Stimulated activated CD4-positive, alpha-beta T cell treated with anti-CD3 and anti-CD28 coated beads, Interleukin-1b, Interleukin-23, amount 100 ng/mL, for 48 hours (primary cell): ENCODE data around the gene CLDN11.

Experiments
- DNase-seq: peaks from one replicate; pipeline ENCODE4 v3.0.0-alpha.2; 2020

CLDN11 gene

DNA sequence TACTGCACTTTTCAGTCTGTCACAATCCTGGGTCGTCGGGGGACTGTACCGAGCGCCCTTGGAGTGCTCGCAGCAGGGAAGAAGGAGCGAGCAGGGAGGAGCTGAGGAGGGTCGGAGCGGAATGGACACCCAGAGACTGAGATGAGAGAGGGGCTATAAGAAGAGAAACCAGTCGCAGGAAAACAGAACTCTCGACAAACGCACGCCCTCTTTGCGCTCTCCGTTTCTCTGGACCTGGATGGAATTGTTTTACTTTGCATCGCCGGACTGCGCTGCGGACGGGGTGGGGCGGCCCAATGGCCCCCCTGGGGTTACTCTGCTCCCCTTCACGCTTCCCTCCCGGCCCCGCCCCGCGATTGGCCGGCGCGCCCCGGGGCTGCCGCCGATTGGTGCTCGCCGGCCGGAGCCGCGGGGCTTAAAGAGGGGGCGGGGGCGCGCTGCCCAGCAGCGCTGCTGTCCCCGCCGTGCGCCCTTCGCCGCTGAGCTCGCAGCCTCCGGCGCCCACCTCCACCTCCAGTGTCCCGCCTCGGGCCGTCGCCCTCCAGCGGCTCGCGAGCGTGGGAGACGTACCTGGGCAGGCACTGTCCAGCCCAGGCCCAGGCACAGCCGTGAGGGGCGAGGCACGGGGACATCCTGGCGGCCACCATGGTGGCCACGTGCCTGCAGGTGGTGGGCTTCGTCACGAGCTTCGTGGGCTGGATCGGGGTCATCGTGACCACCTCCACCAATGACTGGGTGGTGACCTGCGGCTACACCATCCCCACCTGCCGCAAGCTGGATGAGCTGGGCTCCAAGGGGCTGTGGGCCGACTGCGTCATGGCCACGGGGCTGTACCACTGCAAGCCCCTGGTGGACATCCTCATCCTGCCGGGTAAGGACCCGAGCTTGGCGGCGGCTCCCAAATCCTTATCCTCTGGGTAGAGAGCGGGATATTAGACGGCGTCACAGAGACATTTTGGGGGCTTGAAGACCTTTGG is at the start of gene CLDN11:
Gene CLDN11, plus strand, starts transcription at position 447 of the 977 bp plus-strand sequence. Its CDS starts 199 bp downstream, at position 646.
- DNase-seq: no peak

DNA sequence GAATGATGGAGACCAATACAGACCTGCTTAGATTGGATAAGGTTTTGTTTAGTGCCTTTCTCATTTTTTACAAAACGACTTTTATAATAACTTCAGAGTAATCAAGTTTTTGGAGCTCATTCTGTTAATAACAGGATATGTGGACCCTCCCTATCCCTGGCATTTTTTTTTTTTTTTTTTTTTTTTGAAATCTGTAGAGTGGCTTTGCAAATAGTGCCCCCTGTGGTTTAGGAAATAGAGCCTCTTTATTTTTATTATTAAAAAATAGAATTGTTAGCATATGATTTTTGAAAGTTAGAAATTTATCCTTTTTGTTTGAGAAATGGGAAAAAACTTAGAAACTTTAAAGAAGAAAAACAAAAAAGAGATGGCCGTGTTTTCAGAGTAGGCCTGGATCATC is 49.7 kb upstream of the CLDN11 start:
- DNase-seq: no peak

DNA sequence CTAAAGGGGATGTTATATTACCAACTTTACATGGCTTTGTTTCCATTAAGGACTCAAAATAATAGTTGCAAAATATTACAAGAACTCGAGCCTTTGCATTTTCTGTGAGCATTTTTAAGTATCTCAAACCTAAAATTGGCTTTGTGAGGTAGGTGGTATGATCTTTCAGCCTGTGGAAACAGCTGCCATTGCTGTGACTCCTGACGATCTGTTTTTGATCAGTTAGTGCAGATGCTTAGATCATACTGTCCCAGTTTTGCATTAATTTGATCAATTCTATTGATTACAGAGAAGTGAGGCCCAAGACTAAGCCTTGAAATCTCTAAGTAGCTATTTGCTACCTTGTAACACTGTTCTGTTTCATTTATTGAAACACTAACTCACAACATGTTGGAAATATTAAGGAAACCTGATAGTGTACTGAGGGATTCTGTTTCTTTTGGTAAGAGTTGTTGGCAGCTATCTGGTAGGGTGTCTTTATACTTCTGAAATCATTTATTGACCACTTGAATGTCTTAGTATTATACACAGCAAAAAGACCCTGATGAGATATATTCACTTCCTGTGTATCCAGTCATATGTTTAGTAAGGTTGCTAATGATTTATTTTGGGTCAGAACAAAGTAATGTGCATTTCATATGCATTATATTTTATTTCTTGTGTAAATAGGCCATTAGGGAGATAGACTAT is 46.3 kb upstream of the CLDN11 start:
- no peak for DNase-seq

DNA sequence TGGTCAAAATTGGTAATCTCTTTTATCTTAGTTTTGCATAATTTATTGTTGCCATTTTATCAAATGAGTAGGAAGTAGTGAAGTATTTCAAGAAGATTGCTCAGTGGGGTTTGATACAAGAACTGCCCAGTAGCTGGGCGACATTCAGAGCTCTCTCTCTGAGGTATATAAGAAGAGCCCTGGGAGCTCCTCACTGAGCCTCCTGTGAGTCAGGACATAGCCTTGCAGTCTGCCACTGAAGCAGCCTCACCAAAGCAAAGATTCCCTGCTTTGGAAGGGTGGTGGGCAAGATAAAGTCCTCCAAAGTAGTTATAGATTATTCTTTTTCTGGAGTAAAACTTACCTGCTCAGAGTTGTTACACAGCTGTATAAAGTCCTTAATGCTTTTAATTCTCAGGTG is 35.1 kb upstream of the CLDN11 start:
- DNase-seq: no peak

DNA sequence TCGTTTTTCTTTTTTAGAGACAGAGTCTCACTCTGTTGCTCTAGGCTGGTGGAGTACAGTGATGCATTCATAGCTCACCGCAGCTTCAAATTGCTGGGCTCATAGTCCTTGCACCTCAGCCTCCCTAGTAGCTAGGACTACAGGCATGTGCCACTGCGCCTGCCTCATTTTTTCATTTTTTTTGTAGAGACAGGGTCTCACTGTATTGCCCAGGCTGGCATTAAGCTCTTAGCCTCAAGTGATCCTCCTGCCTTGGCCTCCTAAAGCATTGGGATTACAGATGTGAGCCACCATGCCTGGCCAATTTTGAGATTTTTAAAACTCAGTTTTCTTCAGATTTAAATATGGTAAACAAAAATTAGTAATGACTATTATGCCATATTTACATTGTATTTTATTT is 32.2 kb upstream of the CLDN11 start:
- no peak for DNase-seq

DNA sequence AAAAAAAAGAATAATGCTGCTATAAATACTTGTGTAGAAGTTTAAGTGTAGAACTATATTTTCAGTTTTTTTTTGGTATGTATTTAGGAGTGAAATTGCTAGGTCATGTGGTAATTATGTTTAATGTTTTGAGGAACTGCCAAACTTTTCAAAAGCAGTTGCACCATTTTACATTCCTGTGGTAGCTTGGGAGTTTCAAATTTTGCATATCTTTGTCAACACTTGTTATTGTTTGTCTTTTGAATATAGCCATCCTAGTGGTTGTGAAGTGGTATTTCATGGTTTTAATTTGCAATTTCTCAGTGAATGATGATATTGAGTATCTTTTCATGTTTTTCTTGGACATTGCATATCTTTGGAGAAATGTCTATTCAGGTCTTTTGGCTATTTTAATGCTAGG is 30.7 kb upstream of the CLDN11 start:
- DNase-seq: no peak

DNA sequence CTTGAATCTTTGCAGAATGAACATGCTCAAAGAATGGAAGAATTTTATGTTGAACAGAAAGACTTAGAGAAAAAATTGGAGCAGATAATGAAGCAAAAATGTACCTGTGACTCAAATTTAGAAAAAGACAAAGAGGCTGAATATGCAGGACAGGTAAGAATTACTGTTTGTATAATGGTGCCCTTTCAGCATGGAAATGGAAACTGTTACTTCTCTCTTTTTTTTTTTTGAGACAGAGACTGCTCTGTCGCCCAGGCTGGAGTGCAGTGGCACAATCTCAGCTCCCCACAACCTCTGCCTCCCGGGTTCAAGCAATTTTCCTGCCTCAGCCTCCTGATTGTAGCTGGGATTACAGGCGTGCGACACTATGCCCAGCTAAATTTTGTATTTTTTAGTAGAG is 27.6 kb upstream of the CLDN11 start:
- DNase-seq: no peak

DNA sequence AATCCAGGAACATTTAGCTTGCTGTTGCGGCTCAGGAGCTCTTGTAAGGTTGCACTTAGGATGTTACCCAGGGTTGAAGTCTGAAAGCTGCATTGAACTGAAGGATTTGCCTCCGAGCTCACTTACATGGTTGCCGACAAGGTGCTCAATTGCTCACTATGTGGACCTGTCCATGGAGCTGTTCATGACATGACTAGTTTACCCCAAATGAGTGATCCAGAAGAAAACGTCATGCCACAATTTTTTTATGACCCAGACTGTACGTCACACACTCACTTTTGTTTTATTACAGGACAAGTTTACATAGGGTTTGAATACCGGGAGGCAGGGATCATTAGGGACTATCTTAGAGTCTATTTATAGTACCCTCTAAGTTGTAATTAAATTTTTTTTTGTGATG is 21.0 kb upstream of the CLDN11 start:
- no peak for DNase-seq

DNA sequence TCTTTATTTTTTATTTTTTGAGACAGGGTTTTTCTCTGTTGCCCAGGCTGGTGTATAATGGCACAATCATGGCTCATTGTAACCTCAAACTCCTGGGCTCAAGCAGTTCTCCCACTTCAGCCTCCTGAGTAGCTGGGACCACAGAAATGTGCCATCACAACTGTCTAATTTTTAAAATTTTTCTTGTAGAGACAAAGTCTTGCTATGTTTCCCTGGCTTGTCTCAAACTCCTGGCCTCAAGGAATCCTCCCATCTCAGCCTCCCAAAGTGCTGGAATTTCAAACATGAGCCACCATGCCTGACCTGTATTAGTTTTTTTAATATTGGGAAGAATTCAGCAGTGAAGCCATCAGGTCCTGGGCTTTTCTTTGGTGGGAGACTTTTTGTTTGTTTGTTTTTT is 13.6 kb upstream of the CLDN11 start:
- DNase-seq: no peak

DNA sequence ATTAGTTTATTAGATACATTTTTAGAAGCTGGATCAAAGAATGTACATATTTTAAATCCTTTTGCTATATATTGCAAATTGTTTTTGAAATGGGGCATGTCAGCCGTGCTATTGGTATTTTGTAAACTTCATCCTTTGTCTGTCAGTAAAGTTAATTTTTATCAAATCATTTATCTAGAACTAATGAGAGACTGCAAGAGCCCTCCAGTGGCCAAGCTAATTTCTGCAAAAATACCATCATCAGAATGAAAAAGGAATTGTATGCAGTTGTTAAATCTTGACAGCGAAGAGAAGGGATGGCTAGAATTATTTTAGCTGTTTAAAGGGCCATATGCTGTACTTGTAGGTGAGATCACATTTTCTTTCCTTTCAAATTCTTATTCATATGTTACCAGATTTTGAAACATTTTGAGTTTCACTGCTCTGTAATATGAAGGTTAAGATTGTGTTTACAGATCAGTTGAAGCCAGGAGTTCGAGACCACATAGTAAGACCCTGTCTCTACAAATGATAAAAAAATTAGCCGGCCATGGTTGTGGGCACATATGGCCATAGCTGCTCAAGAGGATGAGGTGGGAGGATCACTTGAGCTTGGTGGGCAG is 8.1 kb upstream of the CLDN11 start:
- DNase-seq: no peak

DNA sequence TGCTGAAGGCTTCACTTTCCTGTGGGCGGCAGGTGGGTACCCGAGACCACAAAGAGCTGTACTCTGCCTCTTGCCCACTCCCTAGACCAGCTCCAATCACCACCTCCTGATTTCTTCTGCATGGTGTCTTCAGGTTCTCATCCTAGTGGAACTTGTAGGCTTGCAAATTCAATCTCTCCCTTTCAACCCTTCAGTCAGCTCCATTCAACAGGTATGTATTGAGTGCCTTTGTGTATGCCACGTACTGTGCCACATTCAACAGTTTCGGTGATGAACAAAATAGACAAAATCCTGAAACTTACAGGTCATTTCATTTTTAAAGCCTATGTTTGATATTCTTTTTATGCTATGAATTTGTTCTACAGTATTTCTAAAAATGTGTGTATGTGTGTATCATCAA is 5.4 kb upstream of the CLDN11 start:
- no peak for DNase-seq

DNA sequence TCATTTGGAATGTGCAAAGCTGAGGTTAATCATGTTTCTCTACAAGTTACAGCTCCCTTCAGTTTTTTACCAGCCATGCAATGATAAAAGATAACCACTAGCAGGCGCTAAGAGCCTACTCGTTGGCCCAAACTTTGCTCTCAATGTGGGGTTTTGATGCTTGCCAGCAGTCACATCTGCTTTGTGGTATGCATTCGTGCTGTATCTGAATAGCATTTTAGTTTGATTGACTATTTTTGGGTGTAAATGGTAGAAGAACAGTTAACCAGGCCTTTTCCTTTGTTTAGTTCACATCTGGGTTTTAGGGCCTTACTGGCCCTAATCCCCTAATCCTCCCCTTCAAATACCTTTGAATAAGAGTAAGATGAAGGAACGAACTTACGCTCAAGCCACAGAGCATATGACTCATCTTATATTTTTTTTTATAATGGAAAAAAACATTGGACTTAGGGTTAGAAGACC is 4.4 kb upstream of the CLDN11 start:
- DNase-seq: peak; percentile 27

DNA sequence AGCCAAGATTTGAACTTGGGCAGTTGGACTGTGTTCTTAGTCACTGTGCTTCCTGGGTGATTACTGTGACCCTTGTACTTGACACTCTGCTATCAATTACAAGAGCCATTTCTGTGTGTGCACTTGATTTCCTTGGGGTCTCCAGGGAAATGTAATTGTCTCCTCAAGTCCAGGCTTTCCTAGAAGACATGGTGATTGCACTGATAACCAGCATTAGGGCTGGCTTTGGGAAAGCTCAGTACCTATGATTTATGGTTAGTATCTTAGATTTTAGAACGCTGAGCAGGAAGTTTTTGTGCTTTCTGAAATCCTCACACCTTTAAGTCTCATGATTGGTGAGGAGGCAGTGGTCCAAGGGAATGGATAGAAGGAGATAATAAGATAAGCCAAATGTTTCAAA is 1.6 kb upstream of the CLDN11 start:
- DNase-seq: no peak

DNA sequence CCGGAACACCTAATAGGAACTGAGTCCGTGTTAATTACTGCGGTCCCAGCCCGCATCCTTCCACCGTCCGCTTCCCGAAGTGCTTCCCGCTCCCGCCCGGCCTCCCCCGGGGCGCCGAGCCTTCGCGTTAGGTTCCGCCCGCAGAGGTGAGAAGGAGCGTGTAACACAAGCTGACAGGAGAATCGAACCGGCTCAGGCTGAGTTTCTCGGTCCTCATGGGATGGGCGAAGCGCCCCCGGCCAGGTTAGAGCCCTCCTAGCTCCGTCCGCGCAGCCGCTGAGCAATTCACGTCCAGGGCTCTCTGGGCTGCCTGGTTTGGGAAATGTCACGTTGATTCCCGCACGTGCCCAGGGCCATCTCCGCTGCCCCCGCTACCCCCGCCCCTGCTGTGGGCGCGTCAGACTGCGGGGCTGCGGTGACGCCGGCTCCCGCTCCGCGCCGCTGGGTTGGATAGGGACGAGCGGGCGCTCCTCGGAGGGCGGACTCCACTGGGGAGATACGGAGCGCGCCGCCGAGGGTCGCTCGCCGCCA is 954 bp downstream of the CLDN11 start:
- DNase-seq: no peak

DNA sequence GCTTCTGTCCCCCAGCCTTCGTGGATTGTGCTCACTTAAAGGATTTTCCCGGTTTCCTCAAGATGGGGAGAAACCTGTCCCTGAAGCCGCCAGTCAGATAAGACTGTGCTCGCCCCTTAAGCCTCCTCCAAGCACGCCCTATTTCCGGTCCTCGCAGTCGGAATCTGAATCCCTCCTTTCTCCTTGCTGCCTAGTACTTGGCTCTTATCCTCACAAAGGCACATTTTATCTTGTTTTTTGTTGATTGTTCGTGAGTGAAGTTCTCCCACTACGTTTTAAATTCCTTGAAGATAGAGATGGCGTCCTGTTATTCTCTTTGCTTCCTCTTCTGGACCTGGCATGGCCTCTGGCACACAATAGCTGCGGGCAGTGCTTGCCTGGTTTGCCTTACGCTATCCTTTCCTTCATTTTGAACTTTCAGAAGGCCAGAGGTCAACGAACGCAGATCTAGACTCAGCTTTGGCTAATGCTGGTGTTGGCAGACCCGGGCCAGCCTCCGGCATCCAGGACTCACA is 1.7 kb downstream of the CLDN11 start:
- no peak for DNase-seq

DNA sequence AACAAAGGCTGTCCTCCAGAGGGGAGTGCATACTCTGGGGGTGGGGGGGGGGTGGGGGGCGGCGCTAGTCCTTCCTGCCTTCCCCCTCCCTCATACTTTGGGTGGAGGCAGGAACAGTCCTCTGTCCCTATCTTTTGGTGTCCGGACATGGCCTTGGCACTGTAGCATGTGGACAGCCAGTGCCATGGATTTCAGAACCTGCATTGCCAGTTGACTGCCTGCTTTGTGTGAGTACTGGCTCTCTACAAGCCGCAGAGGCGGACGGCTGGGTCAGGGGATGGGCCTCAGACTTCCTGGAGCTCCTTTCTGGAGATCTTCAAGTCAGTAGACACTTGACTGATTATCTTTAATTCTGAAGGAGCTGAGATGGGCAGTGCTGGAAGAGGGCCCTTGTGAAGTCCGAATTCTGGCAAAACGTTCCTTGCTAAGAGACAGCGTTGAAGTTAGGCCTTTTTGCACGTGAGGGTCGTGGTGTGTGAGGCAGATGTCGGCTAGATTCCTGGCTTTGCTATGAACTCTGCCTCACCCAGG is 2.5 kb downstream of the CLDN11 start:
- DNase-seq: no peak

DNA sequence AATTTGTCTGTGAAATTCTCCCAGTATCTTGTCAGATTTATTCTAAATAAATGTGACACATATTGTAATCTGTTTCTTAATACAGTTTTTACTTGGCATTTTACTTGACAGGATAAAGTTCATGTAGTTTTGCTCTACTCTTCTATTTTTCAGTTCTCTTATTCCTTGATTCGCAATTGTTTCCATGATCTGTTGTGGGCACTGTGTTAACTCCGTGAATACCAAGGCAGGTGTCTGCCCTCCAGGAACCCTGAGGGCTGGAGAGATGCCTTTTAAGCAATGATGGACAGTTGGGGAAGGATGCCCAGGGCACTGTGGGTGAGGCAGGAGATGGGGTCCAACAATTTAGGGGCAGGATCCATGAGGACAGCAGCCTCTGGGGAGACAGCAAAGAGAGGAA is 3.1 kb downstream of the CLDN11 start:
- DNase-seq: no peak

DNA sequence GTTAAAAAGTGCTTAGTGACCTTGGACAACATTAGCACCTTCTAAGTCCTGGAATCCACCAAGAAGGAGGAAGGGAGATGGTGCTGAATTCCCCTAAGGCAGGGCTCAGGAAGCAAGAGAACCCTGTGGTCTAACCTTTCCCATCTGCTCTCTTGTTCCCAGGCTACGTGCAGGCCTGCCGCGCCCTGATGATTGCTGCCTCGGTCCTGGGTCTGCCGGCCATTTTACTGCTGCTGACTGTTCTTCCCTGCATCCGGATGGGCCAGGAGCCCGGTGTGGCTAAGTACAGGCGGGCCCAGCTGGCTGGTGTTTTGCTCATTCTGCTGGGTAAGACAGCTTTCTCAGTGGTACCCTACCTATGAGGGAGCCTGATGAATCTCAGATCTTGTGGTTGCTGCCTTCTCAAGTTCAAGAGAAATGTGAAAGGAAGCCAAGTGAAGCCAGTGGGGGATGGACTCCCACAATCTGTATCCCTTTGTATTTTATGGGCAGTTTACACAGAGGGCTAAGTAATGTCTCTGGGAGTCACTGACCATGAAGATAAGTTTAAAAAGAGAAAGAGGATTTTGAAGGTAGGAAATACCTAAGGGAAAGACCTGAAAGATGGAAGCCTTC is 4.4 kb downstream of the CLDN11 start:
- DNase-seq: no peak

DNA sequence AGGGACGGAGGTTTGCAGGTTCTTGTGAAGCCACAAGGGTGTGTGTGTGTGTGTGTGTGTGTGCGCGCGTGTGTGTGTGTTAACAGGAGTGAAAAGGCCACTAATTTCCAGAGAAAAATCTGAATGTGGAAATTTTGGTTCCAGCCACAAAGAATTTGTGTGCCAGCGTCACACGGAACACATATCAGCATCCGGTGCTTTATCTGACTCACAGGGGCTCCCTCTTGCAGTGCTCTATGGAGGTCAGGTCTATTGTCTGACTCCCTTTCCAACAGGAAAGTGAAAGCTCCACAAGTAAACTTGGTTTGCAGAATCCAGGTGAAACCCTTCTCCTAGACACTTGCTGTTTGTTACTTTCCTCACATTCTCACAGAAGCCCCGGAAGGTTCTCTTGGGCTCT is 6.2 kb downstream of the CLDN11 start:
- no peak for DNase-seq

DNA sequence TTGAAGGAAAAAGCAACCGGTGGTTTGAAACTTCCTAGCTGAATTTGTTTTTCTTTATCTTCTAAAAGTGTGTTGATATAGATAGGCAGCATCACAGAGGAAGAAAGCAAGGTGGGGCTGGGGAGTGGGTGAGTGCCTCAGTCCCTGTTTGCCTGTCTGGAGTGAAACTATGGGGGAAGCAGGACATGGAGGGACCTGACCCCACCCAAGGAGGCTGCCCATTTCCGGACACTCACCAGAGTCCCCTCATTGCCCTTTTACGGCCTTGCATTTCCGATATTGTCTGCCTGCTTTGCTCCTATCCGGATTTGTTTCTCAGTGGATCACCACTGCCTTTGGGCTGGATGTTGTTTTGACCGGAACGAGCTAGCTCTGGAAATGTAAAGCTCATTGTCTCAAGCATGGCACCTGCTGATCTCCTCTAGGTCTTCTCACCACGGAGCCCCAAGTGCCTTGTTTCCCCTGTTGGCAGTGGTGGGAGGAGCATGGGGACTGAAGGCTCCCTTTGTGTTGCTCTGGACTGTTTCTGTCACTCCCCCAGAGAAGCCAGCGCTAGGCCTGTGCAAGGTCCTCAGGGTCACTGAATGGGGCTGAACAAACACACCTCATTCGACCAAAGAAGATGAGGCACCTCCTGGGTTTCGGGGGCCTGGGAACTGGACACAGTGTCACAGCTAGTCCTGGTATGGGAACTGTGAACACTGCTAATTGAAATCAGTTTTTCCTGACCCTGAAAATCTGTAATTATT is 7.0 kb downstream of the CLDN11 start:
- no peak for DNase-seq

DNA sequence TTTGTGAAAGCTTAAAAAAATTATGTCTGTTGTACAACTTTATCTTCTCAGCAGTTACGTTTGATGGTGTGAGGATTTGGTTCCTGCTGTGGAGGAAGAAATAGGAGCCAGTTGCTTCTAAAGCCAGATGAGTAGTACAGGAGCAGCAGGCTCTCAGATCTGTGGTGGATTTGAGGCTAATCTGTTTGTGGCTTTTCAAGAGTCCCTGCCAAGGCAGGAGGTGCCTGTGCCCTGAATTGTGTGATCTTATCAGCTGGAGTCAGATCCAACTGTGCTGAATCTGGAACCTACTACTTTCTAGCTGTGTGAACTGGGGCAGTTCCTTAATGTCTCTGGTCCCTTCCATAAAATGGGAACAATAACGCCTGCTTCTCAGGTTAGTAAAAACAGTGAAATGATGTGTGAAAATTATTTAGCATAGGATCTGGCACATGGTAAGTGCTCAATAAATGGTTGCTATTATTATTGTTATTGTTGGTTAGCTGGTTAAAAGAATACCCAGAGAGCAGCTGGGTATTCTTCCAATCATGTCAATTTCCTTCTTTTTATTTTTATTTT is 7.7 kb downstream of the CLDN11 start:
- no peak for DNase-seq
